Measurements from ENCODE around the gene CMIP. TPM values are rescaled to one million over a fixed set of nuclear protein-coding genes. Genes with fewer than 3 reads are reported as not detected.

Gene CMIP
- total RNA-seq, 4 donors from 2014 or later: 16.7 to 104 (median 43.6) TPM

GRCh38 chr16:81488687-81489411 is 44.2 kb downstream of the CMIP start:
- no peaks in the 10 kb centered on the region for H3K36me3 ChIP-seq
- intact Hi-C loops (cut with DNase I; ENCODE audit: low total_unique reads): no loop called here
- no peaks in the 10 kb centered on the region for H3K27me3 ChIP-seq
- no peak for TF ChIP-seq POLR2A (IDR thresholded peaks at IDR 0.05)
- TF ChIP-seq CTCF (IDR thresholded peaks at IDR 0.05): no peak
- H3K9me3 ChIP-seq: no peaks in the 10 kb centered on the region
- no peak overlapping the region for H3K27ac ChIP-seq
- no peak overlapping the region for H3K4me3 ChIP-seq
- no peaks in the 10 kb centered on the region for H3K4me1 ChIP-seq
- no peak for DNase-seq

- no peak overlapping the region for H3K4me3 ChIP-seq
- no peak for TF ChIP-seq POLR2A (IDR thresholded peaks at IDR 0.05)
- TF ChIP-seq CTCF (IDR thresholded peaks at IDR 0.05): no peak
- H3K9me3 ChIP-seq: no peaks in the 10 kb centered on the region
- no peak overlapping the region for H3K27ac ChIP-seq
- no peaks in the 10 kb centered on the region for H3K36me3 ChIP-seq
- no peaks in the 10 kb centered on the region for H3K27me3 ChIP-seq
- no peak for DNase-seq
- peaks cover 0 to 6% of the 10 kb centered on the region in 2 donors for H3K4me1 ChIP-seq
- intact Hi-C loops (cut with DNase I; ENCODE audit: low total_unique reads): no loop called here
Measured at GRCh38 chr16:81489547-81490267, 45.1 kb downstream of the CMIP start.

- no peak for DNase-seq
- no peak overlapping the region for H3K4me3 ChIP-seq
- H3K4me1 ChIP-seq: peaks cover 0 to 6% of the 10 kb centered on the region in 2 donors
- TF ChIP-seq CTCF (IDR thresholded peaks at IDR 0.05) (no peak), POLR2A (IDR thresholded peaks at IDR 0.05) (no peak)
- no peaks in the 10 kb centered on the region for H3K27me3 ChIP-seq
- no peaks in the 10 kb centered on the region for H3K36me3 ChIP-seq
- H3K9me3 ChIP-seq: no peaks in the 10 kb centered on the region
- peak overlapping the region in 1 of 2 donors; percentile 57 for H3K27ac ChIP-seq
- intact Hi-C loops (cut with DNase I; ENCODE audit: low total_unique reads): no loop called here
Measured at GRCh38 chr16:81491541-81492188, 47.1 kb downstream of the CMIP start.

GRCh38 chr16:81492311-81492761 is 47.7 kb downstream of the CMIP start:
- Histone ChIP-seq H3K4me3 (no peak overlapping the region), H3K4me1 (peaks cover 0 to 6% of the 10 kb centered on the region in 2 donors), H3K9me3 (no peaks in the 10 kb centered on the region), H3K27ac (peak overlapping the region; percentile 22 to 57), H3K36me3 (no peaks in the 10 kb centered on the region), H3K27me3 (no peaks in the 10 kb centered on the region)
- intact Hi-C loops (cut with DNase I; ENCODE audit: low total_unique reads): no loop called here
- TF ChIP-seq CTCF (IDR thresholded peaks at IDR 0.05): no peak
- TF ChIP-seq POLR2A (IDR thresholded peaks at IDR 0.05): no peak
- DNase-seq: no peak
